Measurements from ENCODE around the gene APBB2. TPM values are rescaled to one million over a fixed set of nuclear protein-coding genes. Genes with fewer than 3 reads are reported as not detected.
A peak's percentile ranks its signal among the peaks of the same experiment; 100 is the strongest.

APBB2 gene
- total RNA-seq, 1 experiment from 2014 or later = 49.0 TPM

DNA sequence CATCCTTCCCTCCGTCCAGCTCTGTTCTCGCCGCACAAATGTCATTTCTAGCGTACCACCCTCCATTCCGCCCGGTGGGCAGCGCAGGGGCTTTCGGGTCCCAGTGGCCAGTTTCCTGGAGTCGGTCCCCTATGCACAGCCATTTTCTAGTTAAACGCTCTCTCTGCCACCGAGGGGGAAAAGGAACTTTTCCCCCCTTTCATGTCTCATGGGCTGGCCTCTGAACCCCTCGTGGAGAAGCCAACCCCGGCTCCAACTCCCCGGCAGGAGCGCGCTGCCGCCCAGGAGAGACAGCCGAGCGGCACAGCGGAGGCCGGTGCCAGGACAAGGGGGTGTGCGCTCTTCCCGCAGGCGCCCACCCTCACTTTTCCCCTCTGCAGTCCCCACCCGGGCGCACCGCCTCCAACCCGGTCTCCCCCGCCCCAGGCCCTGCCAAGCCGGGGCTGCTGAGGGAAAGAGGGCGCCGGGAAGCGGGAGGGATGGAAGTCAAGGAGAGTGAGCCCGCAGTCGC is 662 bp downstream of the APBB2 start:
- H3K36me3 Mint-ChIP-seq = no peaks in the 10 kb centered on the region
- POLR2A ChIA-PET = interaction anchor here (0.7 to 2.2 kb wide), 11 partner anchors 43 to 317 kb away, joined by 3 to 15 read pairs (median 3); partner anchors contain the start of gene UCHL1
- no peak for TF ChIP-seq SMAD4 (CRISPR knock-in tag; IDR thresholded peaks at IDR 0.05)
- TF ChIP-seq ZNF423 (CRISPR knock-in tag; IDR thresholded peaks at IDR 0.05) = no peak
- no peak for TF ChIP-seq IRF2 (CRISPR knock-in tag; IDR thresholded peaks at IDR 0.05; ENCODE audit: borderline replicate concordance, low read depth)
- 0 out of 2 replicates have a peak, but pooled peaks have one; percentile 17 for TF ChIP-seq RELA (CRISPR knock-in tag; IDR thresholded peaks at IDR 0.05; ENCODE audit: borderline replicate concordance)
- no peak for TF ChIP-seq ELF4 (CRISPR knock-in tag; IDR thresholded peaks at IDR 0.05; ENCODE audit: low read depth)
- TF ChIP-seq, protein P1, sequence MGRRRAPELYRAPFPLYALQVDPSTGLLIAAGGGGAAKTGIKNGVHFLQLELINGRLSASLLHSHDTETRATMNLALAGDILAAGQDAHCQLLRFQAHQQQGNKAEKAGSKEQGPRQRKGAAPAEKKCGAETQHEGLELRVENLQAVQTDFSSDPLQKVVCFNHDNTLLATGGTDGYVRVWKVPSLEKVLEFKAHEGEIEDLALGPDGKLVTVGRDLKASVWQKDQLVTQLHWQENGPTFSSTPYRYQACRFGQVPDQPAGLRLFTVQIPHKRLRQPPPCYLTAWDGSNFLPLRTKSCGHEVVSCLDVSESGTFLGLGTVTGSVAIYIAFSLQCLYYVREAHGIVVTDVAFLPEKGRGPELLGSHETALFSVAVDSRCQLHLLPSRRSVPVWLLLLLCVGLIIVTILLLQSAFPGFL (CRISPR knock-in tag; IDR thresholded peaks at IDR 0.05; ENCODE audit: borderline replicate concordance) = no peak
- TF ChIP-seq, protein P2, sequence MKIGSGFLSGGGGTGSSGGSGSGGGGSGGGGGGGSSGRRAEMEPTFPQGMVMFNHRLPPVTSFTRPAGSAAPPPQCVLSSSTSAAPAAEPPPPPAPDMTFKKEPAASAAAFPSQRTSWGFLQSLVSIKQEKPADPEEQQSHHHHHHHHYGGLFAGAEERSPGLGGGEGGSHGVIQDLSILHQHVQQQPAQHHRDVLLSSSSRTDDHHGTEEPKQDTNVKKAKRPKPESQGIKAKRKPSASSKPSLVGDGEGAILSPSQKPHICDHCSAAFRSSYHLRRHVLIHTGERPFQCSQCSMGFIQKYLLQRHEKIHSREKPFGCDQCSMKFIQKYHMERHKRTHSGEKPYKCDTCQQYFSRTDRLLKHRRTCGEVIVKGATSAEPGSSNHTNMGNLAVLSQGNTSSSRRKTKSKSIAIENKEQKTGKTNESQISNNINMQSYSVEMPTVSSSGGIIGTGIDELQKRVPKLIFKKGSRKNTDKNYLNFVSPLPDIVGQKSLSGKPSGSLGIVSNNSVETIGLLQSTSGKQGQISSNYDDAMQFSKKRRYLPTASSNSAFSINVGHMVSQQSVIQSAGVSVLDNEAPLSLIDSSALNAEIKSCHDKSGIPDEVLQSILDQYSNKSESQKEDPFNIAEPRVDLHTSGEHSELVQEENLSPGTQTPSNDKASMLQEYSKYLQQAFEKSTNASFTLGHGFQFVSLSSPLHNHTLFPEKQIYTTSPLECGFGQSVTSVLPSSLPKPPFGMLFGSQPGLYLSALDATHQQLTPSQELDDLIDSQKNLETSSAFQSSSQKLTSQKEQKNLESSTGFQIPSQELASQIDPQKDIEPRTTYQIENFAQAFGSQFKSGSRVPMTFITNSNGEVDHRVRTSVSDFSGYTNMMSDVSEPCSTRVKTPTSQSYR (CRISPR knock-in tag; IDR thresholded peaks at IDR 0.05) = no peak
- TF ChIP-seq, protein P3, sequence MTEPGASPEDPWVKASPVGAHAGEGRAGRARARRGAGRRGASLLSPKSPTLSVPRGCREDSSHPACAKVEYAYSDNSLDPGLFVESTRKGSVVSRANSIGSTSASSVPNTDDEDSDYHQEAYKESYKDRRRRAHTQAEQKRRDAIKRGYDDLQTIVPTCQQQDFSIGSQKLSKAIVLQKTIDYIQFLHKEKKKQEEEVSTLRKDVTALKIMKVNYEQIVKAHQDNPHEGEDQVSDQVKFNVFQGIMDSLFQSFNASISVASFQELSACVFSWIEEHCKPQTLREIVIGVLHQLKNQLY (CRISPR knock-in tag; IDR thresholded peaks at IDR 0.05) = no peak
- CTCF ChIA-PET = interaction anchor here (0.5 to 7.1 kb wide), 51 partner anchors 9 to 464 kb away, joined by 3 to 104 read pairs (median 4); partner anchors contain the start of gene NSUN7
- H3K4me1 Mint-ChIP-seq = peaks cover 50% of the 10 kb centered on the region
- peak; percentile 2 for ATAC-seq
- H3K27ac Mint-ChIP-seq = no peak overlapping the region
- H3K4me3 Mint-ChIP-seq = peak overlapping the region; percentile 78
- DNase-seq (ENCODE audit: low spot score) = peak; percentile 50
- no peaks in the 10 kb centered on the region for H3K9me3 Mint-ChIP-seq
- peaks cover 13% of the 10 kb centered on the region for H3K27me3 Mint-ChIP-seq (ENCODE audit: low read depth)

DNA sequence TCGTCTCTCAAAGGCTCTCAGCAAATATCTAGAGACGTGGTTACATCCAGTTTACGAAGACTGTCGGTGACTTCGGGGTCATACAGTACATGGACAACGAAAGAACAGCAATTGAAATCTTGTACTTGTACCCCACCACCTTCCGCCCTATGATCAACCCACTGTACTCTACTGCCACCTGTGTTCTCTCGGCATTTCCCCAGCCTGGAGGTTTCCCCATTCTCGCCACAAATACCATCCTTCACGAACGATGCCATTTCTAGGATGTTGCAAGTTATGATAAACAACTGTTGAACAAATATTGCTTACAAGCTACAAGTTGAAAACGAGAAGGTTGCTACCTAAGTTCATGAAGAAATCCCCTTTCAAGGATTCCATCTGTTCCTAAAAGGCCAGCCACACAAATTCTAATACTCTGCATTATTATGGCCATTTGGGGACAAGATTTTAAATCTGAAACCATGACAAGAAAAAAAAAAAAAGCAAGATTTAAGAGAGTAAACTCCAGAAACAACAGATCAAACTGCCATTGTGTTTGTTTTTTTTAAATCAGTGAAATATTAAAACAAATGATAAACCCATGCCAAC is 1.6 kb downstream of the APBB2 start:
- ATAC-seq (no peak), DNase-seq (ENCODE audit: low spot score) (peak; percentile 30)
- H3K27ac Mint-ChIP-seq = no peak overlapping the region
- H3K27me3 Mint-ChIP-seq (ENCODE audit: low read depth) = peaks cover 13% of the 10 kb centered on the region
- peak overlapping the region; percentile 78 for H3K4me3 Mint-ChIP-seq
- peaks cover 51% of the 10 kb centered on the region for H3K4me1 Mint-ChIP-seq
- ChIA-PET CTCF (interaction anchor here (0.9 to 7.1 kb wide), 6 partner anchors 88 to 304 kb away, joined by 3 to 104 read pairs (median 18); no protein-coding TSS in a partner anchor), POLR2A (interaction anchor here (0.7 kb wide), 1 partner anchor 237 kb away, joined by 3 read pairs; no protein-coding TSS in a partner anchor)
- H3K36me3 Mint-ChIP-seq = no peaks in the 10 kb centered on the region
- TF ChIP-seq, protein P4, sequence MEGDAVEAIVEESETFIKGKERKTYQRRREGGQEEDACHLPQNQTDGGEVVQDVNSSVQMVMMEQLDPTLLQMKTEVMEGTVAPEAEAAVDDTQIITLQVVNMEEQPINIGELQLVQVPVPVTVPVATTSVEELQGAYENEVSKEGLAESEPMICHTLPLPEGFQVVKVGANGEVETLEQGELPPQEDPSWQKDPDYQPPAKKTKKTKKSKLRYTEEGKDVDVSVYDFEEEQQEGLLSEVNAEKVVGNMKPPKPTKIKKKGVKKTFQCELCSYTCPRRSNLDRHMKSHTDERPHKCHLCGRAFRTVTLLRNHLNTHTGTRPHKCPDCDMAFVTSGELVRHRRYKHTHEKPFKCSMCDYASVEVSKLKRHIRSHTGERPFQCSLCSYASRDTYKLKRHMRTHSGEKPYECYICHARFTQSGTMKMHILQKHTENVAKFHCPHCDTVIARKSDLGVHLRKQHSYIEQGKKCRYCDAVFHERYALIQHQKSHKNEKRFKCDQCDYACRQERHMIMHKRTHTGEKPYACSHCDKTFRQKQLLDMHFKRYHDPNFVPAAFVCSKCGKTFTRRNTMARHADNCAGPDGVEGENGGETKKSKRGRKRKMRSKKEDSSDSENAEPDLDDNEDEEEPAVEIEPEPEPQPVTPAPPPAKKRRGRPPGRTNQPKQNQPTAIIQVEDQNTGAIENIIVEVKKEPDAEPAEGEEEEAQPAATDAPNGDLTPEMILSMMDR (IDR thresholded peaks at IDR 0.05) = peak; percentile 28; the same call in 1 of the 2 replicates
- no peak for TF ChIP-seq SMAD3 (CRISPR knock-in tag; IDR thresholded peaks at IDR 0.05; ENCODE audit: borderline replicate concordance)
- no peaks in the 10 kb centered on the region for H3K9me3 Mint-ChIP-seq

DNA sequence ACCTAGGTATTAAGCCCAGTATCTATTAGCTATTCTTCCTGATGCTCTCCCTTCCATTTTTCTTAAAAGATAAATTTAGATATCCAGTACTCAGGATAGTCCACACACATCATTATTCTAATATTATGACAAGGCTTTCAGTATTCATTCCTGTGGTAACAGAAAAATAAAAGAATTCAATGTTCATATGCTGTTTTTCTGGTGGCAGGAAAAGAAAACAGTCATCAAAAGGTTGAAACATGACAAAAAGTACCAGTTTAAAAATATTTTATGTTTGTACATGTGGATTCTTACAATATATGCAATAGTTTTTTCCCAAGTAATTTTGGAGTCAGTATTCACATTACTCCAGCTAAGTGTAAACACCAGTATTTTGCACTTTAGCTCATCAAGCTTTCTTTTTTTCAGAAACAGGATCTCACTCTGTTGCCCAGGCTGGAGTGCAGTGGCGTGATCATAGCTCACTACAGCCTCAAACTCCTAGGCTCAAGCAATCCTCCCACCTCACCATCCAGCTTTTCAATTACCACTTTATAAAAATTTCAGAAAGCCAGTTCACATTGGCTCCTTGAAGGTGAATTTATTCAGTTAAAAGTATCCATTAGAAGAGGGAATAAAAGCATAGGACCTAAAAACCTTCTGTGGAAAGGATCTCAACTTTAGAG is 2.3 kb downstream of the APBB2 start:
- Mint-ChIP-seq H3K4me3 (peak overlapping the region; percentile 78), H3K9me3 (no peaks in the 10 kb centered on the region), H3K36me3 (no peaks in the 10 kb centered on the region), H3K27ac (no peak overlapping the region), H3K4me1 (peaks cover 44% of the 10 kb centered on the region), H3K27me3 (ENCODE audit: low read depth) (peaks cover 13% of the 10 kb centered on the region)
- DNase-seq (ENCODE audit: low spot score) (no peak), ATAC-seq (no peak)
- TF ChIP-seq ZNF121 (CRISPR knock-in tag; IDR thresholded peaks at IDR 0.05) (peak; percentile 77; the same call in 1 of the 2 replicates), NFE2L1 (CRISPR knock-in tag; IDR thresholded peaks at IDR 0.05) (no peak)
- ChIA-PET CTCF (interaction anchor here (1.0 to 7.1 kb wide), 5 partner anchors 90 to 304 kb away, joined by 3 to 104 read pairs (median 4); no protein-coding TSS in a partner anchor), POLR2A (no interaction called here)
